Osteoblast (primary cell): ENCODE results near the gene ARHGDIA. TPM values are rescaled to one million over a fixed set of nuclear protein-coding genes. Genes with fewer than 3 reads are reported as not detected.
A peak's percentile ranks its signal among the peaks of the same experiment; 100 is the strongest.

Experiments
- DNase-seq: peaks from one replicate; pipeline ENCODE4 v3.0.0; 2011; ENCODE audit warnings: low spot score, mixed read lengths; ENCODE audit not compliant: insufficient read length; ENCODE audit errors: missing footprints
- H2AFZ ChIP-seq: 2 replicates; pipeline ENCODE4 v1.6.0; 2011; ENCODE audit warnings: mild to moderate bottlenecking, low read length
- H3K27ac ChIP-seq: 2 replicates; pipeline ENCODE4 v1.5.1; 2011; ENCODE audit warnings: mild to moderate bottlenecking, low read depth, low read length, moderate library complexity
- H3K27me3 ChIP-seq: 2 replicates; pipeline ENCODE4 v1.6.0; 2012; ENCODE audit warnings: mild to moderate bottlenecking, control low read depth, inconsistent platforms, low read length, moderate library complexity; ENCODE audit not compliant: insufficient read depth
- H3K36me3 ChIP-seq: 2 replicates; pipeline ENCODE4 v1.5.1; 2011; ENCODE audit warnings: mild to moderate bottlenecking, low read length, control low read depth, moderate library complexity; ENCODE audit not compliant: insufficient read depth
- H3K4me1 ChIP-seq: 2 replicates; pipeline ENCODE4 v1.5.1; 2011; ENCODE audit warnings: mild to moderate bottlenecking, low read length, control low read depth, moderate library complexity; ENCODE audit not compliant: insufficient read depth
- H3K4me2 ChIP-seq: 2 replicates; pipeline ENCODE4 v1.6.0; 2011; ENCODE audit warnings: mild to moderate bottlenecking, low read length; ENCODE audit not compliant: insufficient read depth
- H3K4me3 ChIP-seq: fragments of 200-600 bp; sonication (generic); 3 replicates; pipeline ENCODE4 v1.5.1; 2012; ENCODE audit warnings: mild to moderate bottlenecking, low read length, inconsistent platforms; ENCODE audit not compliant: insufficient read depth
- H3K79me2 ChIP-seq: 2 replicates; pipeline ENCODE4 v1.6.0; 2012; ENCODE audit warnings: mild to moderate bottlenecking, low read length, control low read depth, inconsistent platforms; ENCODE audit not compliant: insufficient read depth
- H3K9me3 ChIP-seq: 2 replicates; pipeline ENCODE4 v1.5.1; 2011; ENCODE audit warnings: low read depth, low read length, control low read depth
- H4K20me1 ChIP-seq: 2 replicates; pipeline ENCODE4 v1.6.0; 2012; ENCODE audit warnings: mild to moderate bottlenecking, low read length, control low read depth; ENCODE audit not compliant: insufficient read depth
- CTCF ChIP-seq: IDR thresholded peaks from 2 replicates; pipeline ENCODE4 v1.5.1; 2011; ENCODE audit warnings: mild to moderate bottlenecking, low read depth, low read length, moderate library complexity; ENCODE audit errors: extremely low read depth
- total RNA-seq: library from RNA; depleted of rRNA; stranded (reverse); fragments of >200 nt; gene quantifications from 2 replicates; pipeline ENCODE4 v1.2.3, GENCODE V29; 2012

The ARHGDIA gene
- total RNA-seq, 1 donor: 133 TPM

- Histone ChIP-seq H4K20me1 (no peaks in the 10 kb centered on the region), H3K9me3 (no peaks in the 10 kb centered on the region), H3K4me2 (no peak overlapping the region), H3K27me3 (no peaks in the 10 kb centered on the region), H2AFZ (no peak overlapping the region), H3K36me3 (peaks cover 41% of the 10 kb centered on the region), H3K4me3 (no peak overlapping the region), H3K79me2 (peaks cover 7% of the 10 kb centered on the region), H3K4me1 (no peaks in the 10 kb centered on the region), H3K27ac (no peak overlapping the region)
- TF ChIP-seq CTCF: no peak
- peak; percentile 26 for DNase-seq
Observed at GRCh38 chr17:81878294-81878693, 7.2 kb upstream of the ARHGDIA start.

GRCh38 chr17:81877569-81877968 lies 6.4 kb upstream of the ARHGDIA start:
- Histone ChIP-seq H3K79me2 (peaks cover 7% of the 10 kb centered on the region), H3K4me3 (no peak overlapping the region), H3K27me3 (no peaks in the 10 kb centered on the region), H3K4me1 (no peaks in the 10 kb centered on the region), H3K4me2 (no peak overlapping the region), H2AFZ (no peak overlapping the region), H3K9me3 (no peaks in the 10 kb centered on the region), H3K27ac (no peak overlapping the region), H3K36me3 (peaks cover 39% of the 10 kb centered on the region), H4K20me1 (no peaks in the 10 kb centered on the region)
- DNase-seq: no peak
- no peak for TF ChIP-seq CTCF

- DNase-seq: peak; percentile 100
- no peaks in the 10 kb centered on the region for H3K9me3 ChIP-seq
- H3K36me3 ChIP-seq: peaks cover 22% of the 10 kb centered on the region
- H3K4me3 ChIP-seq: peak overlapping the region; percentile 92
- no peaks in the 10 kb centered on the region for H3K27me3 ChIP-seq
- peak overlapping the region; percentile 92 for H3K4me2 ChIP-seq
- peaks cover 29% of the 10 kb centered on the region for H4K20me1 ChIP-seq
- H2AFZ ChIP-seq: peak overlapping the region; percentile 83
- H3K4me1 ChIP-seq: peaks cover 23% of the 10 kb centered on the region
- peak; percentile 16 for TF ChIP-seq CTCF
- H3K79me2 ChIP-seq: peaks cover 25% of the 10 kb centered on the region
- peak overlapping the region; percentile 94 for H3K27ac ChIP-seq
Observed at GRCh38 chr17:81871387-81872230, 472 bp upstream of the ARHGDIA start.

DNA sequence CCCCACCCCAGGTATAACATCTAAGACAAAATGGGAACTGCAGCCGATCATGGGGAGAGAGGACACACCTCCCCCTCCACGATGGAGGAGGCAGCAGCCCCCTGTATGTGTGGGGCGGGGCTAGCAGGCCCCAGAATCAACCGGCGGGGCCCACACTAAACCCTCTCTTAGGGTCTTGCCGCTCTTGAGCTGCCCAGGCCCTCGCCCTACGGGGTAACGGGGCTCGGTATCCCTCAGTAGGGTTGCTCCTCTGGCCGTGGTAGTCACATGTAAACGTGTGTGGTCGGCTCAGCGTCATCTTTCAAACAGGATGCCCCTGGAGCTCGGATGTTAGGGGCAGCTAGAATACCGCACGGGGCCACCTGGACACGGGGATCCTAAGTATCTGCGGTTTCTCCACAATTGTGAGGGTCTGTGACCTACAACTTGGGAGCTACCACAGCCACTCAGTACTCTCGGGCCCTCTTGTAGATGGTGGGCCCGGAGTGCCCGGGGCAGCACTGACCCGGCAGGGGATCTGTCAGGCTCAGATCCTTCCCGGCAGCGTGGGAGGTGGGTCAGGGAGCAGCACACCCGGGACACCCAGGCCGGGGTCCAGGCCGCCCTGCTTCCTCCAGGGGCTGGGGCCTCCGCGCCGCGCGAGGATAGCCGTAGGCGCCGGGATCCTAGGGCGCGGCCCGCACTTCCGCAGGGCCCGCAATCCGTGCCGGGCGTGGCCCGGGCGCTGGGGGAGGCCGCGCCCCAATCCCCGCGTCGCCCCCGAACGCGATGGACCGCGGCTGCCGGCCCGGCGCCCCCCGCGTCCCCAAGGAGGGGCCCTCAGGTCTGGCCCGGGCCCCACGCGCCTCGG lies 781 bp downstream of the ARHGDIA start:
- Histone ChIP-seq H3K4me3 (peak overlapping the region; percentile 92), H4K20me1 (peaks cover 41% of the 10 kb centered on the region), H3K4me2 (peak overlapping the region; percentile 88), H3K27ac (peak overlapping the region; percentile 82), H3K4me1 (peaks cover 23% of the 10 kb centered on the region), H3K79me2 (peaks cover 36% of the 10 kb centered on the region), H2AFZ (no peak overlapping the region), H3K36me3 (peaks cover 33% of the 10 kb centered on the region), H3K9me3 (no peaks in the 10 kb centered on the region), H3K27me3 (no peaks in the 10 kb centered on the region)
- peak; percentile 95 for DNase-seq
- no peak for TF ChIP-seq CTCF
